Effector memory CD4-positive, alpha-beta T cell (primary cell): ENCODE data around the gene BAIAP2L2.

Experiments used
- DNase-seq, 3 donors: peaks; one replicate each; pipeline ENCODE4 v3.0.0-alpha.2; 2020
- H3K27ac ChIP-seq: 2 replicates; pipeline ENCODE4 v1.7.0; 2013; ENCODE audit warnings: mild to moderate bottlenecking, low read length, moderate library complexity; ENCODE audit not compliant: insufficient read depth, poor library complexity, severe bottlenecking
- H3K27me3 ChIP-seq: replicated peaks from 2 replicates; pipeline ENCODE4 v1.7.0; 2013; ENCODE audit warnings: mild to moderate bottlenecking, low read length; ENCODE audit not compliant: insufficient read depth, control insufficient read depth, poor library complexity, severe bottlenecking
- H3K36me3 ChIP-seq: 2 replicates; pipeline ENCODE4 v1.7.0; 2013; ENCODE audit warnings: mild to moderate bottlenecking, low read length, moderate library complexity; ENCODE audit not compliant: control insufficient read depth, insufficient read depth
- H3K4me1 ChIP-seq: 2 replicates; pipeline ENCODE4 v1.7.0; 2013; ENCODE audit warnings: low read length, mild to moderate bottlenecking; ENCODE audit not compliant: control insufficient read depth, insufficient read depth, poor library complexity, severe bottlenecking
- H3K4me3 ChIP-seq: 2 replicates; pipeline ENCODE4 v1.7.0; 2013; ENCODE audit warnings: low read length, low read depth, mild to moderate bottlenecking; ENCODE audit not compliant: insufficient read depth, poor library complexity, severe bottlenecking
- H3K9me3 ChIP-seq: 2 replicates; pipeline ENCODE4 v1.7.0; 2013; ENCODE audit warnings: mild to moderate bottlenecking, low read length, moderate library complexity; ENCODE audit not compliant: control insufficient read depth

BAIAP2L2 gene

DNA sequence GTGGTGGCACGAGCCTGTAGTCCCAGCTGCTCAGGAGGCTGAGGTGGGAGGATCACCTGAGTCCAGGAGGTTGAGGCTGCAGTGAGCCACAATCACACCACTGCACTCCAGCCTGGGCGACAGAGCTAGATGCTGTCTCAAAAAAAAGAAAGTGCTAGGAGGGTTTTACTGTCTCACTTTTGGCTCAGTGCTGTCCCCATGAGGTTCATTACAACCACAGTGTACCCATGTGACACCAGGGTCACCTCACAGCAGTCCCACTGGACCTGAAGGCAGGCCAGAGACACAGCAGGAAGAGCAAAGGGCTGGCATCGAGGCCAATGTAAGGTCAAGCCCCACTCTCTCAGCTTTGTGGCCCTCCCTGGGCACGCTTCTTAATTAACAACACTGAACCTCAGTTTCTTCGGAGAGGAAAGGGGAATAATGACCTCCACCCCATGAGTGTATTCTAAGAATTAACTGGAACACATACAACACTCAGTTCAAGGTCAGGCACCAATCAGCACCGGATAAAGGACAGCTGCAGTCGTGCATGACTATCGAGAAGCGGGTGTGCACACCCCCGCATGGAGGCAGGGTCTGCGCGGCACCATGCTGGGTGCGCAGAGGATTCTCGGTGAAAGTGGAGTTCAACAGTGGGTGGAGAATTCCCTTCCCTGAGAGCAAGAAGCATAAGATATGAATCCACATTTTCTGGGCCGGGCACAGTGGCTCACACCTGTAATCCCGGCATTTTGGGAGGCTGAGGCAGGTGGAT lies 30.9 kb upstream of the BAIAP2L2 start:
- no peak for DNase-seq
- no peaks in the 10 kb centered on the region for H3K27me3 ChIP-seq
- peaks cover 12% of the 10 kb centered on the region for H3K36me3 ChIP-seq
- H3K4me1 ChIP-seq, result no peaks in the 10 kb centered on the region
- no peaks in the 10 kb centered on the region for H3K9me3 ChIP-seq
- no peak overlapping the region for H3K27ac ChIP-seq
- H3K4me3 ChIP-seq, result no peak overlapping the region

DNA sequence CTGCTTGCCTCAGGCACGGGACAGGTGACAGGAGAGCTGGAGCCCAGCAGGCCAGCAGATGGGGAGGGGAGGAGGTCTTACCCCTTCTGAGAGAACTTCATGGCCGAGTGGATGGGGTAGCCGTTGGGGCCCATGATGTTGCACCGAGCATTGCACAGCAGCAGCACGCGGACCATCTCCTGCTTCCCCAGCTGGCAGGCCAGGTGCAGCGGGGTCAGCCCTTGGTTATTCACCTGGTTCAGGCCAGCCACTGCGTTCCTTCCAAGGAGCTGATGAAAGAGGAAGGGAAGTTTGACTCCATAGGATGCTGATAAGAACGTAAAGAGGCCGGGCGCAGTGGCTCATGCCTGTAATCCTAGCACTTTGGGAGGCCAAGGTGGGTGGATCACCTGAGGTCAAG lies 29.4 kb upstream of the BAIAP2L2 start:
- H3K4me3 ChIP-seq, result no peak overlapping the region
- H3K4me1 ChIP-seq, result no peaks in the 10 kb centered on the region
- no peaks in the 10 kb centered on the region for H3K27me3 ChIP-seq
- peaks cover 15% of the 10 kb centered on the region for H3K36me3 ChIP-seq
- no peak for DNase-seq
- H3K27ac ChIP-seq, result no peak overlapping the region
- H3K9me3 ChIP-seq, result no peaks in the 10 kb centered on the region

DNA sequence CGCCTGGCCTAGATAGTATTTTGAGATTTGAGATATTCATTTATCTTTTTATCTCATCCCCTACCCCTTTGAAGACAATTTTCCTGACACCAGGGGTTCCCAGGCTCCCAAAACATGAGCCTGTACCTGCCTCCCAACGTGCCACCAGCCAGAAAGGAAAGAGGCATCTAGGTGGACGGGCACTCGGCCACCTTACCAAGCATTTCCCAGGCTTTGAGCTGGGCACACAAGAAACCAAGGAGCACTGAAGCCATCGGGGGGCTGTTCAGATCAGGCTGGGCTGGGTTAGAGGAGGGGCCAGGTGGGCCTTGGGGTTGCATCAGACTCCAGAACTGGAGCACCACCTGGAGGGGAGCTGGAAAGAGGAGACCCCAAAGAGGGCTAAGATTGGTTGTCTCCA lies 28.5 kb upstream of the BAIAP2L2 start:
- Histone ChIP-seq H3K4me1 (no peaks in the 10 kb centered on the region), H3K36me3 (peaks cover 18% of the 10 kb centered on the region), H3K27me3 (no peaks in the 10 kb centered on the region), H3K9me3 (no peaks in the 10 kb centered on the region), H3K27ac (no peak overlapping the region), H3K4me3 (no peak overlapping the region)
- DNase-seq, result no peak

DNA sequence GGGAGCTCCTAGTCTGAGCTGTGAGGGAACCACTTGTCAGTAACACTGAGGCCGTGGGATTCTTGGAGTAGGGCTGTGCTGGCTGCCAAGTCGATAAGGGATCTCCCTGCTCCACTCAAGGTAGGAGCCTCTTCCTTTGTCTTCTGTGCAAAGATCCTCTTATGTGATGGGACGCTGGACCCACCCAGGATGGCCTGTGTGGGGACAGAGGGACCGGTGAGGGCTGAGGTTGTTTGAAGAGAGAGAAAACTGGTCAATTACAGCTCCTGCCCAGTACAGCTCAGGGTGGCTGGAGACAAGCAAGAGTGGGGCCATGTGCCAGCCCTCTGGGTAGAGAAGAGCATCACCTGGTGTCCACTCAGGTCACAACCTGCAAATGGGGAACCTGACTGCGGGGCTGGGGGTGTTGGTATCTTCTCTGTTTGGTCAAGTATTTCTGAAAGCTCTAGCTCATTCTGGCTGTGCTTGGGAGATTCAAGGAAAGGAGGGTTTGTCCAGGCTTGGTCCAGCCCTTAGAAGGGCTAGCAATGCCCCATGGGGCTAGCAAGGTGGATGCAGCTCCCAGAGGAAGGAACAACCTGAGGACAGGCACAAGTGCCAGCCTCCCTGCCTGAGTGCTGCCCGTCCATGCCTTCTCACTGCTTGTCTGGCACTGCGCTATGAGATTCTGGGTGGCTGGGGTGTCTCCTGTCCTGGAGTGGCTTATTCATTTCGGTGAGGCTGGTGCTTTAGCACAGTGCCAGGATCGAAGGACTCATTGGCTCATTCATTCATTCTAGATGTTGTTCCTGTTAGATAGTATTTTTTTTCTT lies 27.6 kb upstream of the BAIAP2L2 start:
- peaks cover 27% of the 10 kb centered on the region for H3K36me3 ChIP-seq
- H3K4me1 ChIP-seq, result no peaks in the 10 kb centered on the region
- H3K9me3 ChIP-seq, result no peaks in the 10 kb centered on the region
- no peak overlapping the region for H3K27ac ChIP-seq
- DNase-seq, result no peak
- no peak overlapping the region for H3K4me3 ChIP-seq
- no peaks in the 10 kb centered on the region for H3K27me3 ChIP-seq

DNA sequence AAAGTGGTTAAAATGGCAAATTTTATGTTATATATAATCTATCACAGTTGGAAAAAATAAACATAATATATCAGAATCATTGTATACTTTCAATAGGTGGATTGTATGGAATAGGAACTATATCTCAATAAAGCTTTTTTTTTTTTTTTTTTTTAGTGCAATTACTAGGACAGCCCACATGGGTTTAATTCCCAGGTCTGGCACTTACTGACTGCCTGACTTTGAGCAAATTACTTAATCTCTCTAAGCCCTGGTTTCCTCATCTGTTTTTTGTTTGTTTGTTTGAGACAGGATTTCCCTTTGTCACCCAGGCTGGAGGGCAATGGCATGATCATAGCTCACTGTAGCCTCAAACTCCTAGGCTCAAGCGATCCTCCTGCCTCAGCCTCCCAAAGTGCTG lies 26.1 kb upstream of the BAIAP2L2 start:
- no peaks in the 10 kb centered on the region for H3K4me1 ChIP-seq
- H3K4me3 ChIP-seq, result no peak overlapping the region
- H3K9me3 ChIP-seq, result no peaks in the 10 kb centered on the region
- H3K27ac ChIP-seq, result no peak overlapping the region
- H3K27me3 ChIP-seq, result no peaks in the 10 kb centered on the region
- H3K36me3 ChIP-seq, result peaks cover 38% of the 10 kb centered on the region
- DNase-seq, result no peak

DNA sequence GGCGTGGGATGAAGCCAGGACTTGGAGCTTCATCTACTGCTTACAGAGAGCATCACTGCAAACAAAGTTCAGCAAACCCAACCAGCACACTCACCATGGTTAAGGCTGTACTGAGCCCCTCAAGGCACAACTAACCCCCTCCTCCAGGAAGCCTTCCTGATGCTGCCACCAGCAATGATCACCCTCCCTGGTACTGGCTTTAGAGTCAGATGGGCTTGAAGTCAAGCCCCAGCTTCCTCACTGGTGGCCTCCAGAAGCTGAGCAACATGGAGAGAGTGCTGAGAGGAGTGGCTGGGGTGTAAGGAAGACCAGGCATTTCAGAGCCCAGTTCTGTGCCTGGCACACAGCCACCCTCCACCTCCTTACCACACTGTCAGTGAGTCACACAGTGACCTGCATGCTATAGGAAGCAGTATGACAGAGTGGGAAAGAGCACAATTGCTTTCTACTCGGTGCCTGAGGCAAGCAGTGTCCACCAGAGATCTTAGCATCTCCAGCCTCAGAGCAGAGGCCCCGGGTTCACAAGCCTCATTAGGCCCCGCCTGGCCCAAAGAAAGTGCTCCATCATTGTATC lies 24.7 kb upstream of the BAIAP2L2 start:
- H3K4me1 ChIP-seq, result no peaks in the 10 kb centered on the region
- no peak overlapping the region for H3K4me3 ChIP-seq
- no peak overlapping the region for H3K27ac ChIP-seq
- H3K27me3 ChIP-seq, result no peaks in the 10 kb centered on the region
- DNase-seq, result no peak
- H3K9me3 ChIP-seq, result no peaks in the 10 kb centered on the region
- H3K36me3 ChIP-seq, result peaks cover 41% of the 10 kb centered on the region

DNA sequence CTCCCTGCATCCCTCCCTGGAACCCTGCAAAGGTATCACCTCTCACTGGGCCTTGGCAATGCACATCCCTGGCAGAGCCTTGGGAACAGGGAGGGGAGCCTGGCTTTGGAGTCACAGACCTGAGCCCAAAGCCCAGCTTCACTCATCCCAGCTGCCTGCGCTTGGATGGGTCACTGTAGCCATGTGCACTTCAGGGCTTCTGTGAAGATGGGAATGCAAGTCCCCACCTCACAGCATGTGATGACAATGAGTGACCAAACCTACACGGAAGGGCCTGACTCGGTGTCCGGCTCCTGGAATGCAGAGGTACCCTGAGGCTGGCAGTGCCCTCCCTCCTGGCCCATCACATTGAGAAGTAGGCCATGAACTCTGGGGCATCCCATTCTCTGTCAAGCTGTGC lies 22.8 kb upstream of the BAIAP2L2 start:
- no peaks in the 10 kb centered on the region for H3K27me3 ChIP-seq
- no peak overlapping the region for H3K4me3 ChIP-seq
- H3K4me1 ChIP-seq, result no peaks in the 10 kb centered on the region
- H3K9me3 ChIP-seq, result no peaks in the 10 kb centered on the region
- peaks cover 55% of the 10 kb centered on the region for H3K36me3 ChIP-seq
- H3K27ac ChIP-seq, result no peak overlapping the region
- DNase-seq, result no peak

DNA sequence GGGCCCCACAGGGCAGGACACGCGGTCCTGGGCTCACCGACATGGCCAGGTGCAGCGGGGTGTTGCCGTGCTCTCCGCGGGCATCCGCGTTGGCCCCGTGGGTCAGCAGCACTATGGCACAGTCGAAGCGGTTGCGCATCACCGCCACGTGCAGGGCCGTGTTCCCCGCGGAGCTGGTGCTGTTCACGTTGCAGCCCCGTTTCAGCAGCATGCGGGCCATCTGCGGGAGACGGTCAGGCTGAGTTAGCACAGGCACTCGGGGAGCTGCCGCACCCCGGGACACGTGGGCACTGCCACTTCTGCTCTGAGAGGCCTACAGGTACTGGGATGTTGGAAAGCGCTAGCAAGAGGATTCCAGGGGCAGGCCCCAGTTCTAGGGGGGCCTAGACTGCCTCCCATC lies 22.3 kb upstream of the BAIAP2L2 start:
- Histone ChIP-seq H3K27me3 (no peaks in the 10 kb centered on the region), H3K4me1 (no peaks in the 10 kb centered on the region), H3K27ac (no peak overlapping the region), H3K4me3 (no peak overlapping the region), H3K36me3 (peaks cover 55% of the 10 kb centered on the region), H3K9me3 (no peaks in the 10 kb centered on the region)
- no peak for DNase-seq

DNA sequence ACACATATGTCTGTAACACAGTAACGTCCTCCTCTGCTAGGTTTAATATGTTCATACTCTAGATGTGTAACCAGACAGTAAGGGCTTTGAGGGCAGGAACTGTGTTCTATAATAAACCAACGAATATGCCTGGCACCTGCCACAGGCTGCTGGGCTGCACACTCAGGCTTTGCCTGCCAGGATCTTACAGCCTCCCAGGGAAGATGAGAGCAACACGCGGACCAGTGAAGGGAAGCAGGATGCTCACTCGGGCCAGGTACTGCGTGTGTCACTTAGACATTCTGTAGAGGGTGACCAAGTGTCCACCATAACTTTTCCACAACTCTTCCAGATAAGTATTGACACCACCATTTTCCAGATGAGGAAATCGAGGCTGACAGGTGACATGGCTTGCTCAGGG lies 21.7 kb upstream of the BAIAP2L2 start:
- H3K4me3 ChIP-seq, result no peak overlapping the region
- DNase-seq, result no peak
- peaks cover 57% of the 10 kb centered on the region for H3K36me3 ChIP-seq
- no peaks in the 10 kb centered on the region for H3K9me3 ChIP-seq
- no peaks in the 10 kb centered on the region for H3K27me3 ChIP-seq
- H3K4me1 ChIP-seq, result no peaks in the 10 kb centered on the region
- H3K27ac ChIP-seq, result no peak overlapping the region

DNA sequence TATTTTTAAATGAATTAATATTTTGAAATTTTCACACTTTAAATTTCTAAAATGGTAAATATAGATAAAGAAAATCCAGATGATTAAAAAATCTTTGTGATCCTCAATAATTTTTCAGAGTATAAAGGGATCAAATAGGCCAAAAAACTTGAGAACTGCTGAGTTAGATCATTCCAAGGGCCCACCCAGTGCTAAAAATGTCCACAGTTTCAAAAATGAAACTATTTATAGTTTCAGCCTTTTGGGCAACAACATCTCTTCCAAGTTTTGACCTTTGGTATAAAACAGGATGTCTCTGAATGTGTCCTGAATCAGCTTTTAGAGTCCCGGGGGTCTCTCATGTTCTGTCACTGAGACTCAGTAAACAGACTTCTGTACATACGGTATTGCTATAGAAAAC lies 20.9 kb upstream of the BAIAP2L2 start:
- H3K27ac ChIP-seq, result no peak overlapping the region
- no peaks in the 10 kb centered on the region for H3K9me3 ChIP-seq
- H3K4me3 ChIP-seq, result no peak overlapping the region
- H3K27me3 ChIP-seq, result no peaks in the 10 kb centered on the region
- peaks cover 64% of the 10 kb centered on the region for H3K36me3 ChIP-seq
- no peak for DNase-seq
- no peaks in the 10 kb centered on the region for H3K4me1 ChIP-seq
